Astrocyte (in vitro differentiated cells and primary cell): ENCODE data around the gene OR51B4.

ENCODE experiments used
- CTCF ChIP-seq: IDR thresholded peaks from 2 replicates; pipeline ENCODE4 v1.5.1; 2011; ENCODE audit warnings: low read depth, mild to moderate bottlenecking, inconsistent platforms, low read length, moderate library complexity; ENCODE audit not compliant: insufficient read depth
- EZH2 ChIP-seq: IDR thresholded peaks from 2 replicates; pipeline ENCODE4 v1.6.1; 2012; ENCODE audit warnings: mild to moderate bottlenecking, low read length, inconsistent platforms; ENCODE audit not compliant: insufficient read depth

GRCh38 chr11:5269715-5270147 is 32.0 kb downstream of the OR51B4 start, which contains the start of gene HBE1:
- TF ChIP-seq CTCF (no peak), EZH2 (no peak)
